Measurements from ENCODE around the gene JMJD6. TPM values are rescaled to one million over a fixed set of nuclear protein-coding genes. Genes with fewer than 3 reads are reported as not detected.
"Not testable (repeated sequence)": the region's sequence is repeated elsewhere in the genome, so short reads cannot be mapped to it uniquely, and the experiment has no call there.

Gene JMJD6
- total and polyA plus RNA-seq, 2 of the 8 experiments (the other 6 are each of a cell fraction or from before 2014, with no cell fraction given), result 8.6 to 18.6 TPM

DNA sequence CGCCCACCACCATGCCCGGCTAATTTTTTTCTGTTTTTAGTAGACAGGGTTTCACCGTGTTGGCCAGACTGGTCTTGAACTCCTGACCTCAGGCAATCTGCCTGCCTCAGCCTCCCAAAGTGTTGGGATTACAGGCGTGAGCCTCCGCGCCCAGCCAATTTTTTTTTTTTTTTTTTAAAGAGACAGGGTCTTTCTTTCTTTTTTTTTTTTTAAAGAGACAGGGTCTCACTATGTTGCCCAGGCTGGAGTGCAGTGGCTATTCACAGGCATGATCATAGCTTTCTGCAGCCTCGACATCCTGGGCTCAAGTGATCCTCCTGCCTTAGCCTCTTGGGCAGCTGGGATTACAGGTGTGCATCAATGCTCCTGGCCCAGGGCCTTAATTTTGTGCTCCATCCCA, 14.1 kb downstream of the JMJD6 start:
- not testable (repeated sequence) for FAIRE-seq; H3K56ac ChIP-seq (replicated peaks; ENCODE audit: insufficient read length, low read depth, low read length); H3K18ac ChIP-seq (ENCODE audit: extremely low read depth, low read length); H2AFZ ChIP-seq (ENCODE audit: low read length); H4K5ac ChIP-seq (ENCODE audit: insufficient read length, low read depth, low read length); H2BK5ac ChIP-seq (ENCODE audit: low read depth, low read length); H3K4me2 ChIP-seq (ENCODE audit: insufficient read depth in 1 of 2, low read depth in 2 of 2, low read length in 2 of 2); H2AK5ac ChIP-seq (ENCODE audit: low read depth, low read length); H2BK15ac ChIP-seq (ENCODE audit: low read length); H3K23ac ChIP-seq (ENCODE audit: insufficient read length); H2BK120ac ChIP-seq (replicated peaks; ENCODE audit: low read depth, low read length); H2BK20ac ChIP-seq (ENCODE audit: low read length); H3K79me2 ChIP-seq (ENCODE audit: control insufficient read depth in 1 of 2, insufficient read depth in 2 of 2, low read length in 2 of 2); H3K79me1 ChIP-seq (ENCODE audit: low read depth, low read length); H3K9me3 ChIP-seq (ENCODE audit: insufficient read depth in 2 of 2, low read depth in 1 of 2, low read length in 1 of 2); H3K14ac ChIP-seq (ENCODE audit: insufficient read length); H2BK12ac ChIP-seq (ENCODE audit: low read depth, low read length); H3K4ac ChIP-seq (replicated peaks; ENCODE audit: insufficient read length, low read depth, low read length); H4K8ac ChIP-seq (ENCODE audit: extremely low read depth, insufficient read depth, low read length); H3K27ac ChIP-seq (ENCODE audit: low read depth, low read length); H3K9ac ChIP-seq (replicated peaks in 1 of 4; ENCODE audit: extremely low read depth in 1 of 4, low read depth in 3 of 4, low read length in 3 of 4); DNase-seq (ENCODE audit: low read depth in 1 of 2, low spot score in 2 of 2); H3K4me3 ChIP-seq (ENCODE audit: extremely low read depth in 1 of 4, insufficient read depth in 2 of 4, low read depth in 3 of 4, low read length in 4 of 4); H4K91ac ChIP-seq (replicated peaks; ENCODE audit: insufficient read length, low read length)
- ChIA-PET POLR2A (ENCODE audit: partially characterized antibody) (interaction anchor here (0.6 to 3.2 kb wide), 4 partner anchors 9 to 154 kb away, joined by 3 to 19 read pairs (median 4); partner anchors contain the start of genes MFSD11 and SRSF2), CTCF (ENCODE audit: partially characterized antibody) (interaction anchor here (0.6 to 10.2 kb wide), 9 partner anchors 8 to 898 kb away, joined by 3 to 155 read pairs (median 5); no protein-coding TSS in a partner anchor)
- 94% methylated on average over 7 of the region's 7 CpGs; no CpG with 5 or more reads in 1 of the 2 experiments for WGBS, 2 experiments (ENCODE audit: extremely low coverage in 1 of 2, insufficient coverage in 1 of 2, insufficient read length in 1 of 2, insufficient replicate concordance in 2 of 2, low coverage in 1 of 2, low lambda C conversion rate in 2 of 2, missing lambda C conversion rate in 1 of 2)
- H3K36me3 ChIP-seq (ENCODE audit: control insufficient read depth in 2 of 4, insufficient read depth in 4 of 4, low read length in 3 of 4), result peaks cover 0 to 16% (median 7%) of the 10 kb centered on the region in 4 experiments; a peak in 4 of 8 replicates
- H3K23me2 ChIP-seq (ENCODE audit: low read depth, low read length), result peaks cover 11% of the 10 kb centered on the region; the same call in 1 of the 2 replicates
- H3K4me1 ChIP-seq (replicated peaks in 1 of 4; ENCODE audit: control insufficient read depth in 3 of 4, insufficient read depth in 4 of 4, low read length in 3 of 4), result peaks cover 11 to 28% (median 19%) of the 10 kb centered on the region in 4 experiments
- peaks cover 2 to 22% (median 20%) of the 10 kb centered on the region in 4 experiments for H3K27me3 ChIP-seq (replicated peaks in 1 of 4; ENCODE audit: control insufficient read depth in 3 of 4, extremely low read depth in 1 of 4, insufficient read depth in 3 of 4, low read length in 3 of 4)
- H4K20me1 ChIP-seq (replicated peaks in 1 of 2; ENCODE audit: control insufficient read depth in 1 of 2, insufficient read depth in 2 of 2, low read length in 2 of 2), result peaks cover 0 to 10% of the 10 kb centered on the region in 2 experiments

Data from H1 (cell line).